IMR-90 (cell line): ENCODE results near the gene GFAP. TPM values are rescaled to one million over a fixed set of nuclear protein-coding genes. Genes with fewer than 3 reads are reported as not detected.

Experiments
- ATAC-seq: fragments of 200-7000 bp; cut with Tn5 transposase; 2 replicates; pipeline ENCODE4 v1.9.1; 2020; ENCODE audit warnings: low read depth, mild to moderate bottlenecking, moderate library complexity
- BruUV-seq: library from RNA; stranded (reverse); fragments of 400-500 nt; replicated peaks from 2 replicates; lab custom pipeline; 2021; lab: Mats Ljungman, UMichigan
- CTCF ChIA-PET: fragments of 300-600 bp; formaldehyde crosslinking; extraction: SDS; loops from one replicate; lab custom pipeline; 2021; ENCODE audit warnings: antibody characterized with exemption; lab: Yijun Ruan, JAX
- POLR2A ChIA-PET: fragments of 300-600 bp; sonication (Branson Sonifier 250); formaldehyde crosslinking; loops from one replicate; lab custom pipeline; 2022; ENCODE audit warnings: antibody characterized with exemption; ENCODE audit not compliant: unreplicated experiment; lab: Charles Lee
- DNase-seq: peaks from one replicate; pipeline ENCODE4 v3.0.0; 2013
- H2AFZ ChIP-seq: replicated peaks from 2 replicates; pipeline ENCODE3; 2013; ENCODE audit warnings: low read length, mild to moderate bottlenecking; ENCODE audit not compliant: poor library complexity
- H2AK5ac ChIP-seq: 2 replicates; pipeline ENCODE4 v1.6.1; 2013; ENCODE audit warnings: low read depth, low read length, inconsistent platforms
- H2AK9ac ChIP-seq: replicated peaks from 2 replicates; pipeline ENCODE3; 2013; ENCODE audit warnings: mild to moderate bottlenecking, low read depth, low read length, moderate library complexity; ENCODE audit not compliant: poor library complexity
- H2BK120ac ChIP-seq: 2 replicates; pipeline ENCODE4 v1.6.1; 2013; ENCODE audit warnings: low read depth, low read length, inconsistent platforms
- H2BK15ac ChIP-seq: 3 replicates; pipeline ENCODE4 v1.6.1; 2013; ENCODE audit warnings: low read depth, low read length, inconsistent platforms
- H2BK20ac ChIP-seq: 2 replicates; pipeline ENCODE4 v1.6.1; 2013; ENCODE audit warnings: low read depth, mild to moderate bottlenecking, inconsistent platforms, low read length, moderate library complexity
- H2BK5ac ChIP-seq: 2 replicates; pipeline ENCODE4 v1.6.1; 2013; ENCODE audit warnings: mild to moderate bottlenecking, low read depth, low read length, inconsistent platforms; ENCODE audit not compliant: poor library complexity, severe bottlenecking
- H3K14ac ChIP-seq: replicated peaks from 2 replicates; pipeline ENCODE4 v1.6.1; 2013; ENCODE audit warnings: low read depth, low read length, inconsistent platforms
- H3K18ac ChIP-seq: 2 replicates; pipeline ENCODE4 v1.6.1; 2013; ENCODE audit warnings: low read depth, low read length, control low read depth
- H3K23ac ChIP-seq: 2 replicates; pipeline ENCODE4 v1.6.1; 2013; ENCODE audit warnings: low read depth, low read length, inconsistent platforms
- H3K27ac ChIP-seq: 2 replicates; pipeline ENCODE4 v1.5.1; 2013; ENCODE audit warnings: mild to moderate bottlenecking, control low read depth, low read length; ENCODE audit not compliant: insufficient read depth
- H3K27me3 ChIP-seq: 2 replicates; pipeline ENCODE4 v1.6.1; 2013; ENCODE audit warnings: low read length; ENCODE audit not compliant: control insufficient read depth, insufficient read depth
- H3K36me3 ChIP-seq: 2 replicates; pipeline ENCODE4 v1.6.1; 2013; ENCODE audit warnings: low read length, mixed read lengths; ENCODE audit not compliant: control insufficient read depth, insufficient read depth
- H3K4ac ChIP-seq: 2 replicates; pipeline ENCODE4 v1.6.1; 2013; ENCODE audit warnings: low read depth, low read length, inconsistent platforms
- H3K4me1 ChIP-seq: 2 replicates; pipeline ENCODE4 v1.6.1; 2013; ENCODE audit warnings: low read length, mixed read lengths; ENCODE audit not compliant: control insufficient read depth, insufficient read depth
- H3K4me2 ChIP-seq: 2 replicates; pipeline ENCODE4 v1.6.1; 2013; ENCODE audit warnings: low read depth, mild to moderate bottlenecking, control low read depth, low read length, moderate library complexity
- H3K4me3 ChIP-seq: 2 replicates; pipeline ENCODE4 v1.5.1; 2013; ENCODE audit warnings: low read depth, mild to moderate bottlenecking, control low read depth, low read length, moderate library complexity; ENCODE audit not compliant: insufficient read depth
- H3K56ac ChIP-seq: 2 replicates; pipeline ENCODE4 v1.6.1; 2013; ENCODE audit warnings: low read length, inconsistent platforms; ENCODE audit not compliant: insufficient read depth; ENCODE audit errors: extremely low read depth
- H3K79me1 ChIP-seq, 2 experiments: 2 replicates each; pipeline ENCODE4 v1.6.1; 2013; ENCODE audit warnings: low read length in 2 of 2, inconsistent platforms in 1 of 2, low read depth in 1 of 2
- H3K9ac ChIP-seq: 2 replicates; pipeline ENCODE4 v1.6.1; 2013; ENCODE audit warnings: low read depth, low read length, control low read depth
- H3K9me1 ChIP-seq: 2 replicates; pipeline ENCODE4 v1.6.1; 2013; ENCODE audit warnings: low read length, inconsistent platforms; ENCODE audit not compliant: insufficient read depth
- H3K9me3 ChIP-seq: 2 replicates; pipeline ENCODE4 v1.6.1; 2013; ENCODE audit warnings: low read length; ENCODE audit not compliant: control insufficient read depth, insufficient read depth
- H4K20me1 ChIP-seq: 2 replicates; pipeline ENCODE4 v1.6.1; 2013; ENCODE audit warnings: low read length, inconsistent platforms; ENCODE audit not compliant: insufficient read depth
- H4K5ac ChIP-seq: 2 replicates; pipeline ENCODE4 v1.6.1; 2013; ENCODE audit warnings: mild to moderate bottlenecking, low read depth, low read length, control low read depth
- H4K8ac ChIP-seq, 2 experiments: 2 replicates each; pipeline ENCODE4 v1.6.1; 2013; ENCODE audit warnings: low read depth in 2 of 2, low read length in 2 of 2, control low read depth in 1 of 2, inconsistent platforms in 1 of 2
- H4K91ac ChIP-seq: 2 replicates; pipeline ENCODE4 v1.6.1; 2013; ENCODE audit warnings: low read depth, low read length, inconsistent platforms; ENCODE audit not compliant: insufficient read depth
- BHLHE40 ChIP-seq: fragments of 150-350 bp; IDR thresholded peaks from 2 replicates; pipeline ENCODE4 v1.6.1; 2016; ENCODE audit warnings: mild to moderate bottlenecking, low read depth, low read length
- CEBPB ChIP-seq: IDR thresholded peaks from 2 replicates; pipeline ENCODE4 v1.6.1; 2012; ENCODE audit warnings: low read depth, low read length, improper control_type of control experiment
- CHD1 ChIP-seq: IDR thresholded peaks from 2 replicates; pipeline ENCODE4 v1.6.1; 2012; ENCODE audit warnings: low read depth, low read length, improper control_type of control experiment
- CTCF ChIP-seq: conservative IDR thresholded peaks from 2 replicates; pipeline ENCODE4 v1.5.1; 2012; ENCODE audit warnings: mild to moderate bottlenecking, low read depth, low read length, improper control_type of control experiment
- ELK1 ChIP-seq: fragments of 150-350 bp; IDR thresholded peaks from 2 replicates; pipeline ENCODE4 v1.6.1; 2016; ENCODE audit warnings: low read depth, mild to moderate bottlenecking, low read length, moderate library complexity, borderline replicate concordance
- FOS ChIP-seq: fragments of 150-350 bp; IDR thresholded peaks from 2 replicates; pipeline ENCODE4 v1.6.1; 2016; ENCODE audit warnings: low read depth, low read length
- MAFK ChIP-seq: IDR thresholded peaks from 2 replicates; pipeline ENCODE4 v1.6.1; 2012; ENCODE audit warnings: low read depth, low read length, improper control_type of control experiment
- MAZ ChIP-seq: IDR thresholded peaks from 2 replicates; pipeline ENCODE4 v1.6.1; 2012; ENCODE audit warnings: low read depth, mild to moderate bottlenecking, low read length, improper control_type of control experiment, moderate library complexity, borderline replicate concordance
- MXI1 ChIP-seq: IDR thresholded peaks from 2 replicates; pipeline ENCODE4 v1.6.1; 2012; ENCODE audit warnings: low read depth, mild to moderate bottlenecking, low read length, moderate library complexity, borderline replicate concordance
- NFE2L2 ChIP-seq: fragments of 150-350 bp; IDR thresholded peaks from 2 replicates; pipeline ENCODE4 v1.6.1; 2016; ENCODE audit warnings: low read depth, mild to moderate bottlenecking, low read length
- POLR2A ChIP-seq: IDR thresholded peaks from 2 replicates; pipeline ENCODE4 v1.6.1; 2012; ENCODE audit warnings: mild to moderate bottlenecking, low read depth, low read length
- RAD21 ChIP-seq: IDR thresholded peaks from 2 replicates; pipeline ENCODE4 v1.6.1; 2012; ENCODE audit warnings: low read length, improper control_type of control experiment
- RCOR1 ChIP-seq: IDR thresholded peaks from 2 replicates; pipeline ENCODE4 v1.6.1; 2012; ENCODE audit warnings: mild to moderate bottlenecking, low read length, improper control_type of control experiment; ENCODE audit not compliant: insufficient replicate concordance
- RFX5 ChIP-seq: IDR thresholded peaks from 2 replicates; pipeline ENCODE4 v1.8.0; 2012; ENCODE audit warnings: low read depth, mild to moderate bottlenecking, low read length, moderate library complexity
- SMC3 ChIP-seq: fragments of 150-350 bp; IDR thresholded peaks from 2 replicates; pipeline ENCODE4 v1.6.1; 2016; ENCODE audit warnings: low read depth, mild to moderate bottlenecking, antibody characterized with exemption, low read length, moderate library complexity
- USF2 ChIP-seq: fragments of 150-350 bp; IDR thresholded peaks from 2 replicates; pipeline ENCODE4 v1.6.1; 2017; ENCODE audit warnings: mild to moderate bottlenecking, antibody characterized with exemption, low read length, low read depth
- WGBS, 2 experiments: methylation state at CpG; one replicate each; pipeline versions ENCODE4 v1.1.5 to v1.1.7; 2013; ENCODE audit warnings: missing lambda C conversion rate in 2 of 2; ENCODE audit not compliant: insufficient read length in 1 of 2; ENCODE audit errors: extremely low coverage in 2 of 2; 5-methylcytosine and 5-hydroxymethylcytosine counted together
- dilution Hi-C: fragments of 300-500 bp; cut with HindIII; formaldehyde crosslinking; loops from one replicate; pipeline ENCODE4 v1.14.3; 2018; ENCODE audit warnings: low sequenced_read_pairs; ENCODE audit not compliant: unreplicated experiment
- in situ Hi-C: fragments of 300-500 bp; cut with MboI; formaldehyde crosslinking; loops from 3 replicates; pipeline ENCODE4 v1.14.3; 2019; ENCODE audit warnings: low sequenced_read_pairs, inconsistent platforms, mixed read lengths
- intact Hi-C: fragments of 100-400 bp; cut with micrococcal nuclease; formaldehyde crosslinking; loops from 2 replicates; pipeline ENCODE4 v1.10.0; 2022
- polyA plus RNA-seq, 3 experiments: library from polyadenylated mRNA; depleted of rRNA; stranded (reverse); fragments of >200 nt; gene quantifications; 2 replicates each; pipeline ENCODE4 v1.2.3, GENCODE V29; 2012; ENCODE audit warnings: low replicate concordance in 1 of 3
- total RNA-seq: library from RNA; depleted of rRNA; stranded (reverse); fragments of >200 nt; gene quantifications from 2 replicates; pipeline ENCODE4 v1.2.3, GENCODE V29; 2012

GFAP gene
- total and polyA plus RNA-seq, 2 of the 4 experiments (the other 2 are of a cell fraction): 0.18 to 0.19 TPM

- Histone ChIP-seq H3K14ac (no peak overlapping the region), H2AK5ac (no peak overlapping the region), H3K27me3 (no peaks in the 10 kb centered on the region), H3K23ac (no peak overlapping the region), H2BK120ac (no peak overlapping the region), H3K56ac (no peak overlapping the region), H4K91ac (no peak overlapping the region), H2BK5ac (no peak overlapping the region), H3K4me3 (no peak overlapping the region), H3K4me1 (no peaks in the 10 kb centered on the region), H3K27ac (no peak overlapping the region), H3K36me3 (peaks cover 54% of the 10 kb centered on the region), H2BK15ac (no peak overlapping the region), H3K79me1 (peaks cover 0 to 8% of the 10 kb centered on the region in 2 experiments; a peak in 1 of 4 replicates), H4K8ac (no peak overlapping the region), H2BK20ac (no peak overlapping the region), H3K9me3 (no peaks in the 10 kb centered on the region), H2AK9ac (no peak overlapping the region), H4K5ac (no peak overlapping the region), H3K4ac (no peak overlapping the region), H3K9ac (no peak overlapping the region), H4K20me1 (no peaks in the 10 kb centered on the region), H2AFZ (no peak overlapping the region), H3K9me1 (no peaks in the 10 kb centered on the region), H3K18ac (no peak overlapping the region), H3K4me2 (no peak overlapping the region)
- CTCF ChIA-PET: interaction anchor here (1.2 kb wide), 1 partner anchor 102 kb away, joined by 4 read pairs; no protein-coding TSS in a partner anchor
- POLR2A ChIA-PET: no interaction called here
- no peak for TF ChIP-seq CEBPB
- TF ChIP-seq FOS: no peak
- no peak for TF ChIP-seq CTCF
- no peak for TF ChIP-seq ELK1
- no peak for TF ChIP-seq MAFK
- TF ChIP-seq USF2: no peak
- TF ChIP-seq MAZ: no peak
- no peak for TF ChIP-seq RAD21
- no peak for TF ChIP-seq RFX5
- TF ChIP-seq POLR2A: no peak
- no peak for TF ChIP-seq NFE2L2
- no peak for TF ChIP-seq MXI1
- no peak for TF ChIP-seq SMC3
- TF ChIP-seq BHLHE40: no peak
- no peak for TF ChIP-seq CHD1
- no peak for TF ChIP-seq RCOR1
- DNase-seq (no peak), ATAC-seq (no peak)
- intact Hi-C loops: no loop called here
- WGBS, 2 experiments: no CpG with 5 or more reads among the region's 4 CpGs
- no TSS peak for BruUV-seq
- in situ Hi-C loops: no loop called here
- dilution Hi-C loops: no loop called here
Observed at GRCh38 chr17:44881145-44881544, 34.2 kb downstream of the GFAP start.
